HepG2 (cell line): ENCODE measurements around the gene LEUTX.
"Not testable (repeated sequence)": the region's sequence is repeated elsewhere in the genome, so short reads cannot be mapped to it uniquely, and the experiment has no call there.

Experiments used
- CREB1 ChIP-seq, 2 experiments: fragments of 450-650 bp in 1 of 2; IDR thresholded peaks; 2 replicates each; pipeline ENCODE4 v1.6.1; 2016 to 2017; ENCODE audit warnings: control low read depth in 1 of 2, mild to moderate bottlenecking in 1 of 2, missing compliant biosample characterization in 1 of 2, missing genetic modification characterization in 1 of 2
- EZH2 ChIP-seq: conservative IDR thresholded peaks from 2 replicates; pipeline ENCODE4 v1.6.1; 2012; ENCODE audit warnings: mild to moderate bottlenecking, low read depth, low read length, moderate library complexity
- FOXA1 ChIP-seq, 2 experiments: fragments of 450-650 bp in 1 of 2; sonication (generic) in 1 of 2; formaldehyde crosslinking in 1 of 2; IDR thresholded peaks; 2 replicates each; pipeline versions ENCODE4 v1.4.0 to v1.6.1; 2016 to 2020; ENCODE audit warnings: missing genetic modification reagents in 1 of 2

GRCh38 chr19:39761851-39762250 lies 16.8 kb upstream of the LEUTX start:
- TF ChIP-seq CREB1 (IDR thresholded peaks at IDR 0.05); CREB1 (CRISPR knock-in tag; IDR thresholded peaks at IDR 0.05); FOXA1 (IDR thresholded peaks at IDR 0.05); FOXA1 (CRISPR knock-in tag; IDR thresholded peaks at IDR 0.05); EZH2: not testable (repeated sequence)
